GM12878 (cell line): ENCODE measurements around the gene LHCGR. TPM values are rescaled to one million over a fixed set of nuclear protein-coding genes. Genes with fewer than 3 reads are reported as not detected.

Experiments
- ATAC-seq: fragments of 200-7000 bp; cut with Tn5 transposase; 3 replicates; pipeline ENCODE4 v1.9.1; 2020; ENCODE audit warnings: mild to moderate bottlenecking, moderate library complexity
- BruUV-seq: library from RNA; stranded (reverse); fragments of 400-500 nt; replicated peaks from 2 replicates; lab custom pipeline; 2021; lab: Mats Ljungman, UMichigan
- CTCF ChIA-PET: fragments of 300-600 bp; sonication (Branson Sonifier 250); formaldehyde crosslinking; extraction: SDS; loops from one replicate; lab custom pipeline; 2021; ENCODE audit warnings: inconsistent platforms; lab: Yijun Ruan, JAX
- POLR2A ChIA-PET: fragments of 350-600 bp; formaldehyde crosslinking; extraction: SDS; loops from one replicate; lab custom pipeline; 2021; ENCODE audit warnings: inconsistent platforms; lab: Charles Lee
- RAD21 ChIA-PET: fragments of 300-600 bp; sonication (Branson Sonifier 250); formaldehyde crosslinking; loops from one replicate; lab custom pipeline; 2023; ENCODE audit warnings: antibody characterized with exemption; ENCODE audit not compliant: unreplicated experiment; lab: Charles Lee
- SMC1A ChIA-PET: fragments of 300-600 bp; sonication (Branson Sonifier 250); formaldehyde crosslinking; loops from one replicate; lab custom pipeline; 2023; ENCODE audit not compliant: unreplicated experiment, uncharacterized antibody; lab: Charles Lee
- DNase-seq: peaks from one replicate; pipeline ENCODE4 v3.0.0-alpha.2; 2011; ENCODE audit warnings: low read depth, low spot score
- FAIRE-seq: peaks from 3 replicates; lab custom pipeline; 2011; peaks lifted over from hg19 to GRCh38; lab: Jason Lieb, UNC
- H2AFZ ChIP-seq: 2 replicates; pipeline ENCODE4 v1.6.0; 2011; ENCODE audit warnings: low read depth, low read length, control low read depth; ENCODE audit not compliant: control insufficient read depth
- H3K27ac ChIP-seq: 2 replicates; pipeline ENCODE4 v1.5.1; 2011; ENCODE audit warnings: control low read depth; ENCODE audit not compliant: control insufficient read depth, insufficient read depth
- H3K27me3 ChIP-seq, 2 experiments: replicated peaks in 1 of 2; 2 replicates each; pipeline versions ENCODE4 v1.6.0 to v1.6.1; 2011; ENCODE audit warnings: low read length in 1 of 2; ENCODE audit not compliant: control insufficient read depth in 2 of 2, insufficient read depth in 2 of 2
- H3K36me3 ChIP-seq, 2 experiments: 2 replicates each; pipeline ENCODE4 v1.5.1; 2011; ENCODE audit warnings: low read length in 1 of 2; ENCODE audit not compliant: control insufficient read depth in 2 of 2, insufficient read depth in 2 of 2
- H3K4me1 ChIP-seq: 2 replicates; pipeline ENCODE4 v1.6.1; 2011; ENCODE audit warnings: mild to moderate bottlenecking, low read length, moderate library complexity, mixed read lengths; ENCODE audit not compliant: control insufficient read depth, insufficient read depth
- H3K4me2 ChIP-seq: 2 replicates; pipeline ENCODE4 v1.6.0; 2011; ENCODE audit warnings: control low read depth; ENCODE audit not compliant: control insufficient read depth, insufficient read depth
- H3K4me3 ChIP-seq: fragments of 200-600 bp; sonication (generic); 2 replicates; pipeline ENCODE4 v1.5.1; 2016
- H3K79me2 ChIP-seq: 2 replicates; pipeline ENCODE4 v1.6.0; 2011; ENCODE audit warnings: low read length; ENCODE audit not compliant: control insufficient read depth, insufficient read depth
- H3K9ac ChIP-seq: 2 replicates; pipeline ENCODE4 v1.8.0; 2011; ENCODE audit warnings: low read length, control low read depth, mixed read lengths; ENCODE audit not compliant: control insufficient read depth, insufficient read depth
- H3K9me3 ChIP-seq: replicated peaks from 3 replicates; pipeline ENCODE4 v1.5.1; 2011; ENCODE audit warnings: mild to moderate bottlenecking, low read length; ENCODE audit not compliant: control insufficient read depth, insufficient read depth
- H4K20me1 ChIP-seq: 2 replicates; pipeline ENCODE4 v1.6.0; 2011; ENCODE audit not compliant: control insufficient read depth, insufficient read depth
- CHD1 ChIP-seq: IDR thresholded peaks from 2 replicates; pipeline ENCODE4 v1.6.1; 2012; ENCODE audit warnings: low read depth, low read length, improper control_type of control experiment
- E2F8 ChIP-seq: fragments of 450-650 bp; IDR thresholded peaks from 2 replicates; pipeline ENCODE4 v1.6.1; 2018; ENCODE audit warnings: mild to moderate bottlenecking, low read depth, moderate library complexity; ENCODE audit not compliant: partially characterized antibody
- IKZF1 ChIP-seq: fragments of 450-650 bp; conservative IDR thresholded peaks from 2 replicates; pipeline ENCODE4 v1.6.1; 2017; ENCODE audit warnings: antibody characterized with exemption, mild to moderate bottlenecking
- MEF2B ChIP-seq: fragments of 450-650 bp; IDR thresholded peaks from 2 replicates; pipeline ENCODE4 v1.6.1; 2018; ENCODE audit warnings: mild to moderate bottlenecking, moderate library complexity; ENCODE audit not compliant: partially characterized antibody, poor library complexity, severe bottlenecking
- MTA2 ChIP-seq: fragments of 450-650 bp; IDR thresholded peaks from 2 replicates; pipeline ENCODE4 v1.6.1; 2016; ENCODE audit warnings: low read depth, mild to moderate bottlenecking, moderate library complexity
- NR2F1 ChIP-seq: fragments of 450-650 bp; conservative IDR thresholded peaks from 2 replicates; pipeline ENCODE4 v1.6.1; 2017; ENCODE audit warnings: mild to moderate bottlenecking
- PRDM15 ChIP-seq: fragments of 450-650 bp; formaldehyde crosslinking; IDR thresholded peaks from 2 replicates; pipeline ENCODE4 v1.4.0; 2020; ENCODE audit warnings: mild to moderate bottlenecking, moderate library complexity
- SIX5 ChIP-seq: IDR thresholded peaks from 2 replicates; pipeline ENCODE4 v1.6.1; 2011; ENCODE audit warnings: mild to moderate bottlenecking, low read depth, low read length, moderate library complexity; ENCODE audit not compliant: severe bottlenecking
- SUPT20H ChIP-seq: IDR thresholded peaks from 2 replicates; pipeline ENCODE4 v1.6.1; 2011; ENCODE audit warnings: low read depth, mild to moderate bottlenecking, low read length, moderate library complexity, borderline replicate concordance; ENCODE audit not compliant: control insufficient read depth
- YBX1 ChIP-seq: fragments of 450-650 bp; IDR thresholded peaks from 2 replicates; pipeline ENCODE4 v1.6.1; 2016; ENCODE audit warnings: antibody characterized with exemption
- ZBTB33 ChIP-seq: fragments of 450-650 bp; IDR thresholded peaks from 2 replicates; pipeline ENCODE4 v1.6.1; 2017; ENCODE audit warnings: mild to moderate bottlenecking
- ZNF384 ChIP-seq: IDR thresholded peaks from 2 replicates; pipeline ENCODE4 v1.6.1; 2012; ENCODE audit warnings: low read depth, mild to moderate bottlenecking, low read length, improper control_type of control experiment, borderline replicate concordance
- ZNF622 ChIP-seq: fragments of 450-650 bp; IDR thresholded peaks from 2 replicates; pipeline ENCODE4 v1.6.1; 2017; ENCODE audit warnings: mild to moderate bottlenecking, inconsistent platforms
- ZSCAN29 ChIP-seq: fragments of 450-650 bp; IDR thresholded peaks from 2 replicates; pipeline ENCODE4 v1.6.1; 2017; ENCODE audit warnings: mild to moderate bottlenecking, moderate library complexity
- WGBS: methylation state at CpG from one replicate; pipeline ENCODE4 v1.1.6; 2016; ENCODE audit warnings: low lambda C conversion rate; ENCODE audit not compliant: insufficient replicate concordance, insufficient coverage; ENCODE audit errors: missing lambda C conversion rate; 5-methylcytosine and 5-hydroxymethylcytosine counted together
- in situ Hi-C: fragments of 300-500 bp; cut with MboI; formaldehyde crosslinking; loops from 9 replicates; pipeline ENCODE4 v1.14.3; 2018; ENCODE audit warnings: mixed read lengths
- intact Hi-C: fragments of 100-400 bp; cut with micrococcal nuclease; formaldehyde crosslinking; loops from one replicate; pipeline ENCODE4 v1.14.2; 2022; ENCODE audit not compliant: unreplicated experiment
- polyA plus RNA-seq, 11 experiments: library from polyadenylated mRNA; depleted of rRNA in 4 of 11; unstranded in 6 of 11; stranded (reverse) in 5 of 11; fragments of >200 nt; fragmentation: Nextera tagmentation in 4 of 11; fragmentation: Illumina TruSeq in 1 of 11; extraction: Ambion mirVana in 4 of 11; extraction: Trizol in 1 of 11; gene quantifications; 1 replicate in 1 of 11; 2 replicates in 10 of 11; pipeline versions ENCODE4 v1.2.1 to v1.2.3, GENCODE V29; 2011 to 2016; ENCODE audit warnings: inconsistent platforms in 2 of 11, missing spikeins in 2 of 11, low read depth in 1 of 11
- total RNA-seq, 4 experiments: library from RNA; depleted of rRNA in 3 of 4; stranded (reverse); fragments of >200 nt in 3 of 4; fragmentation: Illumina TruSeq in 1 of 4; extraction: Trizol in 1 of 4; gene quantifications; 2 replicates each; pipeline versions ENCODE4 v1.2.1 to v1.2.3, GENCODE V29; 2013 to 2021

The LHCGR gene
- total and polyA plus RNA-seq, 10 of the 15 experiments (the other 5 are each of a cell fraction or from before 2014, with no cell fraction given) = 0.02 to 1.9 (median 0.13) TPM; not detected in 5

GRCh38 chr2:48734576-48735303 is 20.8 kb downstream of the LHCGR start (continued):
- no peak for TF ChIP-seq ZBTB33

- H3K4me3 ChIP-seq = no peak overlapping the region
- no peaks in the 10 kb centered on the region for H3K36me3 ChIP-seq
- POLR2A ChIA-PET = no interaction called here
- no peak for FAIRE-seq
- peaks cover 0 to 3% of the 10 kb centered on the region in 2 experiments; a peak in 1 of 4 replicates for H3K27me3 ChIP-seq
- in situ Hi-C loops = no loop called here
- SMC1A ChIA-PET = no interaction called here
- no peak for DNase-seq
- no peak overlapping the region for H3K4me2 ChIP-seq
- RAD21 ChIA-PET = no interaction called here
- no TSS peak for BruUV-seq
- no peaks in the 10 kb centered on the region for H3K79me2 ChIP-seq
- WGBS = 15% methylated on average over 2 of the region's 2 CpGs
- CTCF ChIA-PET = interaction anchor here (0.7 kb wide), 1 partner anchor 12 kb away, joined by 3 read pairs; no protein-coding TSS in a partner anchor
- TF ChIP-seq ZSCAN29 (no peak), SUPT20H (no peak), MEF2B (no peak), PRDM15 (CRISPR knock-in tag) (no peak), MTA2 (no peak), NR2F1 (no peak), CHD1 (no peak), E2F8 (no peak), SIX5 (no peak), YBX1 (no peak), ZNF384 (no peak), IKZF1 (no peak), ZNF622 (no peak)
- intact Hi-C loops = no loop called here
- H3K27ac ChIP-seq = no peak overlapping the region
- H3K9me3 ChIP-seq = no peaks in the 10 kb centered on the region
- H4K20me1 ChIP-seq = no peaks in the 10 kb centered on the region
- no peak overlapping the region for H3K9ac ChIP-seq
- no peak for ATAC-seq
- no peak overlapping the region for H2AFZ ChIP-seq
- H3K4me1 ChIP-seq = no peaks in the 10 kb centered on the region
Observed at GRCh38 chr2:48733067-48733503, 22.4 kb downstream of the LHCGR start.
